ENCODE data around the gene MPND.

The MPND gene

DNA sequence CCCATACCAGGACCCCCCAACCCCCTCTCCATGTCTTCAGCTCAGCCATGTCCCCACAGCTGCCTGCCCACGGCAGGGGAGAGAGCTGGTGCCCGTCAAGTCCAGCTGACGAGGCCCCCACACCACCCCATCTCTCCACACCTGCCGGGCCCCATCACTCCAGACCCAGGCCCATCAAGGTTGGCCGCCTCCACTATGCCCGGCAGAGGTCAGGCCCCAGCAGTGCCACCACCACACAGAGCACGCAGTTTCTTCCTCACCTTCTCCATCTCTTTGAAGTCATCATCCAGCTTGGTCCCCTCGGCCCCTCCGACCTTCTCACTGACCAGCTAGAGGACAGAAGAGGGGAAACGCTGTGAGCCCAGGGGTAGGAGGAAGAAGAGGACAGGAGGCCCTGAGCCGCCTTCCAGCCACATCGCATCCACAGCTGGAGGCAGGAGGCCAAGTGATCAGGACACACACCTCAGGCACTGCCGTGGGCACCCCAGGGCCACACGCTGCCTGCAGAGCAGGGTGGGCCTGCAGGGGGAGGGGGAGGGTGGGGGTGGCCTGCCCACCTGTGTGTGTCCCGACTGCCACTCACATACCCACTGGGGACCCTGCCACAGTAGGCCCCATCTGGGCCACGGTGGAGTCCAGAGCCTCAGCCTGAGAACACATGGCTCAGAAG, 23.4 kb downstream of the MPND start:
- DNase-seq (ENCODE audit: low read depth in 3 of 3) = no peak

- DNase-seq (ENCODE audit: low read depth in 3 of 3) = no peak
These were observed 24.0 kb downstream of the MPND start for GRCh38 chr19:4367336-4367723.

- no peak for DNase-seq (ENCODE audit: low read depth in 3 of 3)
These were observed 24.4 kb downstream of the MPND start for GRCh38 chr19:4367781-4368127.

- no peak for DNase-seq (ENCODE audit: low read depth in 3 of 3)
These were observed 24.9 kb downstream of the MPND start for GRCh38 chr19:4368128-4368820.

DNA sequence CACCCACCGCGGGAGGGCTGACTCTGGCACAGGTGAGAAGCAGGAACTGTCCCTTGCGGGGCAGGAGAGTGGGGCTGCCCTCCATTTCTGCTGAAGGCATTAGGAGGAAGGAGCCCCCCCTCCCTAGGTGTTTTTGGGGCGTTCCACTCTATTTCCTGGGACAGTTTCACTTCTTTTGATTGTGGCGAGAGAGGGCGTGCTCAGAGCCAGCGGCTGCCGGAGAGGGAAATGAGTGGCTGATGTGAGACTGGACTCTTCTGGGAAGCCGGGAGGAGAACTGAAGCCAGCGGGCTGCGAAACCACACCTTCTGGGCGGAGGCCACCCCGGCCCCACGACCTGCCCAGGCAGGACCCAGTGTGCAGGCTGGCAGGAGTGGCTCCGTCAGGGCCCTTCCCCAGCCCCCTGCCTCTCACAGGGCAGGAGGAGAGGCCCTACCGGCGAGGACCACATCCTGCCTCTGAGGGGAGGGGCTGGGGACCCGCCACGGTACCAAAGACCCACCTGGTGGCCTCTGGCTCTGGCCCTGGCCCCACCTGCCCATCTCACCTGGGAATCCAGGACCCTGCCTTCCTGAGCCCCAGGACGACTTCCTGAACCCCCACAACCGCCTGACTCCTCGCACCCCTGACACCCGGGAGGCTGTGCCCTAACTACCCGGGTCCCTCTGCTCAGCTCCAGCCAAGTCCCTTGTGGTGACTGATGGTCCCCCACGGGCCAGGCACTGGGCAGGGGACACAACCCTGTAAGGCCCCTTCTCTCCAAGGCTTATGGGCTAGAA, 25.9 kb downstream of the MPND start:
- peak; percentile 38 to 56 (median 56) for DNase-seq (ENCODE audit: low read depth in 3 of 3)

- DNase-seq (ENCODE audit: low read depth in 3 of 3) = peak; percentile 62 to 72 (median 67)
These were observed 26.5 kb downstream of the MPND start for GRCh38 chr19:4369888-4370260.

DNA sequence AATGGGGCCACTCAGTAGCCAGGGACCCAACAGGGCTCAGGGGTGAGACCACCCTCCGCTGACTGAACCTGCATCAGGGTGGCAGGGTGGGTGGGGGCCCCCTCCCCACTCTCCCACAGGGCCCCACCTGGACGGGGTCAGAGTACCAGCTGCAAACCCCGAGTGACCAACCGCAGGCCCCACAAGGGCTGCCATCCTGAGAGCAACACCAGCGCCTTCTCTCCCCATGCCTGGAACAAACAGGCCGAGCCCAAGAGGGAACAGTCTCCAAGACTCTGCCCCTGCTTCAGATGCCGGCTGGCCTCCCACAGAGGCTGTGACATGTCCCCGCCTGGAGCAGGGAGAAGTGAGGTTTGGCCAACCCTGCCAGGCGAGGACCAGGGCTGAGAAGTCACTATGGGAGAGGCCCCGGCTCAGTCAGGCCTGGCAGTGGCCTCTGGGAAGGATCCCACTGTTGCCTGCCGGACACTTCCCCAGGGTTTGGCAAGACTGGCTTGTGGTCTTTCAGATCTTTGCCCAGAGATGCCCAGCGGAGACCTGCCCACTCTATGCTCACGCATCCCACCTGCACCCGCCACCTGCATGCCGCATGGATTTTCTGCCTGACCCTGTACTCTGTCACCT, 27.2 kb downstream of the MPND start:
- DNase-seq (ENCODE audit: low read depth in 3 of 3) = no peak

DNA sequence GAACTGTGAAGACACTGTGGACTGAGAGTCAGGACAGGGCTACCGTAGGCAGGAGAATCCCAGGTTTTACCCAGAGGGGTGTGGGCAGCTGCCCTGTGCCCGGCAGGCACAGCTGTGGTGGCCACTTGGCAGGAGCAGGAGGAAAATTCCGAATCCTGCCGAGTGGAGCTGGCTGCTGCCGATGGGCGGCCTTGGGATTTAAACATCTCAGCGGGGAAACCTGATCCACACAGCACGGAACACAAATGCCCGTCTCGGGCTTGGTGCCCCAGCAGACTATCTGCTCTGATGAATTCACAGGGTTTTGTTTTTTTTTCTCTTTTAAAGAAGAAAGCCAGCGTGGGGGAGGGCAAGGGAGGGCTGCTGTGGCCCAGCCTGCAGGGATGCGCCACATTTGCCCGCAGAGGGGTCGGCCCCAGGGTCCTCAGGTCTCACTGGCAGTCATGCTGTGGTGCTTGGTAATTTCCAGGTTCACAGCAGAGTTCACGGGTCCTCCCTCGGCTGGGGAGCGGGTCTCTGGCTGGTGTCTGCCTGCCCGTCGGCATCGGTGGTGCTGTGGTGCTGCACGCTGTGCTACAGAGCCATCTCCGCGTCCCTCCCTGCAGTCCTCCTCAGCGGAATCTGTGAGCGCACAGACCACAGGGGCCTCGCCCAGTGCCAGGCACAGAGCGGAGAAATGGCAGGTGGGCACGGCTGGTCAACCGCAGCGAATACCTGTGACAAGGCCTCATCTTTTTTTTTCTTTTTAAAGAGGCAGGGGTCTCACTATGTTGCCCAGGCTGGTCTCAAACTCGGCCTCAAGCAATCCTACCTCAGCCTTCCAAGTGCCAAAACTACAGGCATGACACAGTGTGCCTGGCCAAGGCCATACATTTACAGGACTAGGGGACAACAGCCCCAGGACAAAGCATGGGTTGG, 28.1 kb downstream of the MPND start:
- DNase-seq (ENCODE audit: low read depth in 3 of 3) = no peak

DNA sequence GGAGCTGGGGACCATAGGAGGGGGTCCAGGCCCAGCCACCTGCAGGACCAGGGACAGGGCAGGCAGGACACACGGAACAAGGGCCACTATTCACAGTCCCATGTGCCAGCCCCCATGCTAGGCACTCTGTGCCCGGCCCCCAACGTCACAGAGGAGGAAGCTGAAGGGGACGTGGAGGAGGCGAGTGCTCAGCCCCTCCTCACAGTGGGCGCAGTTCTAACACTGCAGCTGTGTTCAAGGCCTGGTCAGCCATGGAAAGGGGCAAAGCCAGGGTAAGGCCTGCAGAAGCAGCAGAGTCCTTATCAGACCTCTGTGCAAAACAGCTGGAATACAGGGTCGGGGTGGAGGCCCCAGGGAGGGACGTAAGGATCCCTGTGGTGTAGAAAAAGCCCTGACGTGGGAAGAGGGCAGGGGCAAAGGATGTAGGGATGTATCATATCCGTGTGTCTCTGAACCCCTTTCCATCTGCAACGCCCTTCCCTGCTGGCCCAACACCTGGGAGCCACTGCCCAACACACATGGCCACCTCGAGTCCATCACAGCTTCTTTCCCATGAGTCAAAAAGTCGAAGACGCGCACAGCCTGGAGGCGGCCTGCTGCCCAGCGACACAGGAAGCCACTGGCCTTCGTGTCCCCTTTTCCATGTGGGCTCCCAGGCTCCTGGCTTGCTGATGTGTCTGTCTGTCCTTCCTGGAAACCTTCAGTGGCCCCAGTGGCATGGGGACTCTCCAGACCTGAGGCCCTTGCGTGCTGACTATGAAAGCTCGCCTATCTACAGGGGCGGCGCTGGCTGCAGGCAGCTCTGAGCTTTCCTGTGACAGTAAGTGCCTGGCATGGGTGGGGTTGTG, 29.0 kb downstream of the MPND start:
- no peak for DNase-seq (ENCODE audit: low read depth in 3 of 3)

DNA sequence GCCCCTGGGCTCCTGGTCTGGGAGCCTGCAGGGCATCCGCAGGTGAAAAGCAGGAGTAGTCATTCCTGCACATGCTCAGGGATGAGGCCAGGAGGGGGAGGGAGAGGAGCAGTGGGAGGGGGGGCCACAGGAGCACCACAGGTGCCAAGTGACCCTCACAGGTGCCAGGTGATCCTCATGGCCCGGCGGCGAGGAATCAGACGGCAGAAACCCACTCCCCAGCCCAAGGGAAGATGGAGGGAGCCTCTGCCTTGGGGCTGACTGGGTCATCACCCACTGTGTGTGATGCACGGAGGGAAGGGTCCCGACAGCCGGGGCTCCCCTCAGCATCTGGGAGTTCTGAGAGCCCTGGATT, 29.6 kb downstream of the MPND start:
- no peak for DNase-seq (ENCODE audit: low read depth in 3 of 3)

GRCh38 chr19:4373601-4374497, 30.5 kb downstream of the MPND start:
- no peak for DNase-seq (ENCODE audit: low read depth in 3 of 3)

GRCh38 chr19:4374498-4375163, 31.3 kb downstream of the MPND start:
- no peak for DNase-seq (ENCODE audit: low read depth in 3 of 3)

- DNase-seq (ENCODE audit: low read depth in 3 of 3) = no peak
These were observed 32.0 kb downstream of the MPND start for GRCh38 chr19:4375164-4376027.

DNA sequence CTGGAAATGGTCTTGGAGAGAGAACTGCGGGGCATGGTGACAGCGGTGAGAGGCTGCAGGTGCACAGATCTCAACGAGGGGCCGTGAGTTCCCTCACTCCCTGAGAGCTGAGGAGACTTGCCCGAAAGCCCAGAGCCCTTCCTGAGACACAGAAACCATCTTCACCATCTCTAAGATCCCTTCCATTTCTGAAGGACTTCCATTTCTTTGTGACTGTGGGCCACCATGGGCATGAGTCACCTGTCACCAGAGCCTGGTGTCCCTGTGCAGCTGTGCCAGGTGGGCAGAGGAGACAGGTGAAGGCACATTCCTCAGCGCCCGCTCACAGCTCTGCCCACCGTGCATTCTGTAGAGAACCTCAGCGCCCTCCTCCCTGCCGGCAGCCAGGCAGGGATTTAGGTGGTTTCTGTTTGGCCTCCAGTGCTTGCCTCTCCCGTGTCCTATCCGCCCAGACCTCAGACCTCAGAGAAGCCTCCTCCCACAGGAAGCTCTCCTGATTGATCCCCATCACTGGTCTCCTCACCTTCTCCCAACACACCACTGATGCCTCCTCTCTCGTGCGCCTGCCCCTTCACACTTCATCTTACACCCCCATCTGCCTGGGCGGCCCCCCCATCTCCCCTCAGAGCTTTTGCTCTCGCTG, 32.8 kb downstream of the MPND start:
- no peak for DNase-seq (ENCODE audit: low read depth in 3 of 3)

GRCh38 chr19:4376671-4376990, 33.3 kb downstream of the MPND start:
- no peak for DNase-seq (ENCODE audit: low read depth in 3 of 3)

DNA sequence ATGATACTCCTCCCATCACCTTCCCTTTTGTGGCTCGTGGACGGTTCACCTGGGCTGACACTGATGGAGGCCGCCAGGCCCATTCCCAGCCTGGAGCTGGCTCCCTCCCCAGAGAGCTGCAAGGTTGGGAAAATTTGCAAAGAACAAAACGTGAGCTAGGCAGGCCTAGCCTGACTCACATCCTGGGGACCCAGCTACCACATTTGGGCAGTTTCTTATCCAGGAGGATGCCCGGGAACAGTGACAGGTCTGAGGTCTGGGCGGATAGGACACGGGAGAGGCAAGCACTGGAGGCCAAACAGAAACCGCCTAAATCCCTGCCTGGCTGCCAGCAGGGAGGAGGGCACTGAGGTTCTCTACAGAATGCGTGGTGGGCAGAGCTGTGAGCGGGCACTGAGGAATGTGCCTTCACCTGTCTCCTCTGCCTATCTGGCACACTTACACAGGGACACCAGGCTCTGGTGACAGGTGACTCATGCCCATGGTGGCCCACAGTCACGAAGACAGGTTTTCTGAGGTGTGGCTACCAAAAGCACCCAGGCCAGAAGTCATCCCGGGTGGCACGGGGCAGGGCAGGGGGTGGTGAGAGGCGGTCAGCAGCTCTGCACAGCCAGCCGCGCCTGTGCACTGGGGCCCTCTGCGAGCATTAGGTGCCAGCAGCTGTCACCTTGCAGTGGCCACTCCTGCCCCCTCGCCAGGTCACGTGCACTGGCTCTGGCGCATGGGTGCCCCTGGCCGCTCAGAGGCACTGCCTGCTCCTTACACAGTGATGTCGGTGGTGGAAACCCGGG, 33.8 kb downstream of the MPND start:
- DNase-seq (ENCODE audit: low read depth in 3 of 3) = no peak

GRCh38 chr19:4378886-4379285, 35.5 kb downstream of the MPND start:
- no peak for DNase-seq (ENCODE audit: low read depth in 3 of 3)
